GM12892 (cell line): ENCODE measurements around the gene TANC2.

Experiments used
- POLR2A ChIP-seq: IDR thresholded peaks from 2 replicates; pipeline ENCODE4 v1.6.1; 2011; ENCODE audit warnings: low read depth, low read length, control low read depth
- POLR2AphosphoS5 ChIP-seq: IDR thresholded peaks from 2 replicates; pipeline ENCODE4 v1.6.1; 2011; ENCODE audit warnings: low read depth, low read length, control low read depth
- TAF1 ChIP-seq: IDR thresholded peaks from 2 replicates; pipeline ENCODE4 v1.6.1; 2011; ENCODE audit warnings: low read depth, mild to moderate bottlenecking, control low read depth, low read length, borderline replicate concordance

DNA sequence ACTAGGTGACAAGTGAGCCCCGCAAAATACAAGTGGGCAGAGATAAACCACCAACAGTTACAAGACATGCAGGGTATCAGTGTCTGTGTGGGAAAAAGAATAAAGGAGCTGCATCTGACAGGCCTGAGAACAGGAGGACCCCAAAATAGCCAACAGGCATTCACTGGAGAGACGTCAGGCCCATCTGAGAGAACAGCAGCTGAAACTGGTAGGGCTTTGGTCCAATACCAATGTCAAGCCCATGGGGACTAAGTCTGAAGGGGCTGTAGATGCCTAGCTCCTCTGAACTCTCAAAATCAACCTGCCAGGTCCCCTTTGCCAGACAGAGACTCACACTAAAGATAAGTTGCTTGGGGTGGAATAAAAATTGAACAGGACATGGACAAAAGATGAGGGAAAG, 30.5 kb upstream of the TANC2 start:
- no peak for TF ChIP-seq TAF1
- TF ChIP-seq POLR2AphosphoS5: no peak
- no peak for TF ChIP-seq POLR2A
